ENCODE measurements around the gene GPAM. TPM values are rescaled to one million over a fixed set of nuclear protein-coding genes. Genes with fewer than 3 reads are reported as not detected.

GPAM gene
- total RNA-seq, 1 donor from 2014 or later: 9.9 TPM

DNA sequence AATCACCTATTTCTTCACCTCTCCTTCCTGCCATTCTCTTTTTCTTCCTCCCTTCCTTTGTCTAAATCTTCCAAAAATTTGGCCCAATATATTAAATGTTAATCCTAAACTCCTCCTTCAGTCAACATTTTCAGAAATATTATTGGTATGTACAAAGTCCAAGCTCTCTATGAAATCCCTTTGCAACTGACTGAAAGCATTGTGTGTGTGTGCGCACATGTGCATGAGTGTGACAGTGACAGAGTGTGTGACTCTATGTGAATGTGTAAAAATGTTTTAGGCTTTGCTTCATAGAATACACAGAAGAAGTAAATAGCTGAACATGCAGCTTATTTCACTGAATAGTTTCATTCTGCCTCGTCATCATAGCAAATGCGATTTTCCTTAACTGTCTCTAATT, 7.0 kb downstream of the GPAM start:
- no peak for DNase-seq

- no peak for DNase-seq
Observed at GRCh38 chr10:112175409-112175808, 8.2 kb downstream of the GPAM start.

GRCh38 chr10:112173206-112173605, 10.4 kb downstream of the GPAM start:
- no peak for DNase-seq

GRCh38 chr10:112168733-112169132, 14.8 kb downstream of the GPAM start:
- DNase-seq: no peak

- DNase-seq: no peak
Observed at GRCh38 chr10:112166800-112167199, 16.8 kb downstream of the GPAM start.

DNA sequence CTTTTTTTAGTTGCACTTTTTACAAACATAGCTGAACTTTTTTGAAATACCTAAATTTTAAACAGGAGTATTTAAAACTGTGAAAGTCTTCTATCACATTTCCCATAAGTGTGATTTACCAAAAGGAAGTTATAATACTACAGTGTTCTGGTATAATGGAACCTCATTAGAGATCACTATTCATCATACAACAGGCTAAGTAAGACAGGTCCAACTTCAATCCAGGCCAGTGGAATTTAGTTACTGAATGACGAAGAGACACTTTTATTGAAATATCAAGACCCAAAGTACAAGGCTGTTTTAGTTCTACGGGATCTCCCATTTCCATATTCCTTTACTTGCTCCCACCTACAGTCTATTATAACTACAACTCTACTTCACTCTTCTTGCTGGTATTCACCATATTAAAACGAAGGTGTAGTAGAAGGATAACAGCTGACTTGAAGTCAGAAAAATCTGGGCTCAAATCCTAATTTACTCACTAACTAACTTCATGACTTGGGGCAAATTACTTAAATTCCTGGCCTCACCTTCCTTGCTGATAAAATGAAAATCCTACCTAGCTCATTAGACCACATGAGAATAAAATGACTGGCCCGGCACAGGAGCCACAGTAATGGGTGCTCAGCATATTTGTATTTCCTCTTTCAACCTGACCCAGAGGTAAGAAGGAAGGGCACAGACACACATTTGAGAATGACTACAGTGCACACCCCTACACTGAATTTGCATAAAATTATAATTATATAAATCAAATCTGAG, 21.6 kb downstream of the GPAM start:
- no peak for DNase-seq

GRCh38 chr10:112160834-112161233, 22.7 kb downstream of the GPAM start:
- DNase-seq: no peak

- DNase-seq: no peak
Observed at GRCh38 chr10:112159469-112159868, 24.1 kb downstream of the GPAM start.

GRCh38 chr10:112151524-112152039, 32.0 kb downstream of the GPAM start:
- DNase-seq: no peak

DNA sequence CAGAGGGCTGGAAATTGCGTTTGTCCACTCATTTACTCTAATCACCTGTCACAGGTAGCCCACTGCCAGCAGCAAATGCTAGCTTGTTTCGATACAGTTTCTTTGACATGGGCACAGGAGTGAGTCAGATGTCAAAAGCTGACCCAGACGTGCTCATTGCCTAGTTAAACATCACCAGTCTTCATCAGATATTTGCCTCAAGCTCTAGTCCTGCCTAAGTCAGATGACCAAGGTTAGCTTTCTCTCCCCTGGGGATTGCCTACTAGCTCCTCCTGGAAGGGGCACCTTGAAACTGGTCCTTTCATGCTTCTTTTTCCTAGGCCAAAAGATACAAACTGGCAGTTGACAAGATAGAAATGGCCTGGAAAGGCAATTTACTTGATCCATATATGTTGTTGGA, 35.2 kb downstream of the GPAM start:
- no peak for DNase-seq

- no peak for DNase-seq
Observed at GRCh38 chr10:112146799-112147198, 36.8 kb downstream of the GPAM start.

DNA sequence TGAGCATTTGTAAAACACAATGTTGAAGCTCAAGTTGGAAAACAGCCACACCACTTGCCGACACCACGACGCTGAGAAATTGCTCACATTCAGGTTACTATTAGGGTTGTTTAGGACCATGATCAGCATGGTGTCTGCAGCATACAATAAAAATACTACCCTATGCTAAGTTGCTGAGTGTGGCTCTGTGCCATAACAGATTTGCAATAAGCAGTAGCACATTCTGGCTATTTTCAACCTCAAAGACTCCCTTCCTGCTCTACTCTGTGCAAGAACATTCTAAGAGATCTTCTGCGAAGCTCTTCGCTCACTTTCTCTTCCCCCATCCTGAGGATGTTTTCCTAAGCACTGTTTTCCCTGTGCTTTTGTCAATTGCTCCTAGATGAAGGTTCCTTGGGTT, 38.3 kb downstream of the GPAM start:
- DNase-seq: no peak

DNA sequence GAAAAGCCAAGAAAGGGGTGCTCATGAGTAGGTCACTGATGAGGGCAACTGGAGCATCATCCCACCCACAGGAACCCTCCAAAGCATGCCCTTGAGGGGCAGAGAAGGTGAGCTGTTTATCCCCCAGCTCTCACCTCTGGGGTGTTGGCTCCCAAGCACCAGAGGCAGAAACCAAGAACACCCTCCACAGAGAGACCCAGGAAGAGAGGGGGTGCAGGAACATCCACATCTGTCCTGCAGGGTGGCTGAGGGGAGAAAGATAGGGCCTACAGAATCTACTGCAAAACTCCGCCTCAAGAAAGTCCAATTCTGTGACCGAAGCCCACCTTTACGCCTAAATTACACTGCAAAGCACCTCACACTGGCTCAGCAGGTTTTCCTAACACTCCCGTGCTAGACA, 40.1 kb downstream of the GPAM start:
- DNase-seq: no peak

GRCh38 chr10:112141292-112141691, 42.3 kb downstream of the GPAM start:
- no peak for DNase-seq

GRCh38 chr10:112140110-112140970, 43.2 kb downstream of the GPAM start:
- DNase-seq: peak; percentile 86

- DNase-seq: no peak
Observed at GRCh38 chr10:112139176-112139575, 44.4 kb downstream of the GPAM start.

- peak; percentile 77 for DNase-seq
Observed at GRCh38 chr10:112137154-112137987, 46.2 kb downstream of the GPAM start.

DNA sequence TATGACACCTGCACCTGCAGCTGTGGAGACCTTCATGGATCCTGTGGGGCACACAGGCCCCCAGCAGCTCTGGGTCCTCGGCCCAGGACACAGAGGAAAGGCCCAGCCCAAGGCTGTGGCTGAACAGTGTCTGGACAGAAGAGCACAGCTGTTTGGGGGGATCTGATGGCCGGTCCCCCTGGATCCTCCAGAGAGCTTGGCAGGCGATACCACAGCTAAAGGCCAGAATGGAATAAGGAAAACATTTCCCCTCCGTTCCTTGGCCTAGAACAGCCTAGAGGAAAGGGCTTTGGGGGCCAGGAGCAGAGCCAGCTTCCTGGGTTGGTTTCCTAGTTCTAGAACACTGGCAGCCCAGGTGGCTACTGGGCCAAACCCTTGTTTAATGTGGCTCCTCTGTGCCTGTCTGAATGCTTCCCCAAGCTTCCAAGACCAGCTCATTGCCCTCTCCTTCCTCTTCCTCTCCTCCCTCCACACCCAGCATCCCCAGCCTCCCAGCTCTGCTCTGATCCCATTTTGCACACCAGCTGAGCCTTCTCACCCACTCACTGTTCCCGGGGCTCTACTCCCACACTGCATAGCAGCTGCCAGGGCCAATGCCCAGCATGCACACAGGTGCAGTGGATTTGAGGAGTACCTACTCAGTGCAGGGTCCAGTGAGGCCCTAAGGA, 46.9 kb downstream of the GPAM start:
- no peak for DNase-seq

DNA sequence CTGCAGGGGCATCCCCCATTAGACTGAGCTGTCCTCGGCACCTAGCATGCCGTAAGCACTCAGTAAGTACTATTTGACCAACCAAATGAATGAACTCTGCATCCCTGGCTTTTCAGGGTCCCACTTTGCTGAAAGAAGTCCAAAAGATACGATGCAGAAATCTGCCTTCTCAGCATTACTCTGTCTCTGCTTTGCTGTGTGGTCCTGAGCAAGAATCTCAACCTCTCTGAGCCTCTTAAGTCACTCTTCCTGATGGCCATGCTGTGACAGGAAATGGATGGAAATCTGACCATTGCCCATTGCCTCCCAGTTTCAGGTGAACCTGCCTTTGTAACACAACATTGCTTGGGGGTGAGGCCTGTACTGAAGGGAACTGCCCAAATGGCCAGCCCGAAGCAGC, 48.0 kb downstream of the GPAM start:
- no peak for DNase-seq

DNA sequence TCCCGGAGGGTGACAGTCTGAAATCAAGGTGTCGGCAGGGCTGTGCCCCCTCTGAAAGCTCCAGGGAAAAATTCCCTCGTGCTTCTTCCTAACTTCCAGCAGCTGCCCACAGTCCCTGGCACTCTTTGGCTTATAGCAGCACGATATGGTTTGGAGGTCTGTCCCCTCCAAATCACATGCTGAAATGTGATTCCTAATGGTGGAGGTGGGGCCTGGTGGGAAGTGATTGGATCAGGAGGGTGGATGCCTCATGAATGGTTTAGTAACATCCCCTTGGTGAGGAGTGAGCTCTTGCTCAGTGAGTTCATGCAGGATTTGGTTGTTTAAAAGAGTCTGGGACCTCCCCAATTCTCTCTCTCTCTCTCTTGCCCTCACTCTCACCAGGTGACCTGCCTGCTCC, 51.1 kb downstream of the GPAM start:
- DNase-seq: no peak

- DNase-seq: no peak
Observed at GRCh38 chr10:112131996-112132395, 51.6 kb downstream of the GPAM start.

DNA sequence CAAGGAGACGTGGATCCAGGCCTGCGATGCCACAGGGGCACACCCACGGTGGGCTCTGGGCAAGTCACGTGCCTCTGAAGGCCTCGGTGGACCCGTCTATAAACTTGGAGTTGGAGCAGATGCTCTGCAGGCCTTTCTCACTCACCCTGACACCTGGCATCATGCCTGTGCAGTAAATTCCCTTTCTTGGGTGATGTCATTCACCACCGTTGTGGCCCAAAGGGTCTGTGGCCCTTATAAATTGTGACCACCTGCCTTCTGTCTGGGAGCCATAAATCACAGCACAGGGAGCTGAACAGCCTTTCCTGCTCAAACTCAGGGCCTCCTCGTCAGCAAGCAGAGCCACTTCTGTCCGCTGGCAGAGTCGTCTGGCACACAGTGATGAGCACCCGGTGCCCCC, 52.2 kb downstream of the GPAM start:
- DNase-seq: no peak

All from dermis blood vessel endothelial cell (primary cell).